Measurements from ENCODE around the gene RHBG.

- TF ChIP-seq PATZ1 (CRISPR knock-in tag; IDR thresholded peaks at IDR 0.05; ENCODE audit: borderline replicate concordance) (no peak), ZNF8 (CRISPR knock-in tag; IDR thresholded peaks at IDR 0.05) (no peak), ZFP3 (CRISPR knock-in tag; IDR thresholded peaks at IDR 0.05) (no peak), SNAI2 (CRISPR knock-in tag; IDR thresholded peaks at IDR 0.05) (no peak)
Observed at GRCh38 chr1:156368157-156368658, 803 bp upstream of the RHBG start.

Measured in SK-N-SH treated with all-trans-retinoic acid at 6 μM for 48 hours (cell line).